SK-N-SH (cell line): ENCODE data around the gene PLXNA4.

ENCODE experiments used
- CHD2 ChIP-seq: fragments of 150-350 bp; IDR thresholded peaks from 2 replicates; pipeline ENCODE4 v1.6.1; 2018; ENCODE audit warnings: low read length; ENCODE audit not compliant: partially characterized antibody
- CTCF ChIP-seq: fragments of 200-600 bp; sonication (generic); IDR thresholded peaks from 2 replicates; pipeline ENCODE4 v1.6.1; 2017; ENCODE audit warnings: antibody characterized with exemption, mild to moderate bottlenecking, moderate library complexity
- EZH2phosphoT487 ChIP-seq: fragments of 200-600 bp; sonication (generic); IDR thresholded peaks from 2 replicates; pipeline ENCODE4 v1.6.1; 2017; ENCODE audit warnings: low read depth, mixed run types, mild to moderate bottlenecking, antibody characterized with exemption, moderate library complexity, borderline replicate concordance
- MAX ChIP-seq: IDR thresholded peaks from 2 replicates; pipeline ENCODE4 v1.4.0; 2012; ENCODE audit warnings: low read depth
- MEF2A ChIP-seq: IDR thresholded peaks from 2 replicates; pipeline ENCODE4 v1.4.0; 2012; ENCODE audit warnings: low read depth, borderline replicate concordance
- POLR2AphosphoS5 ChIP-seq: IDR thresholded peaks from 2 replicates; pipeline ENCODE4 v1.6.1; 2012; ENCODE audit warnings: low read depth, low read length
- REST ChIP-seq: IDR thresholded peaks from 2 replicates; pipeline ENCODE4 v1.6.1; 2012; ENCODE audit warnings: mild to moderate bottlenecking, low read depth, low read length, moderate library complexity
- SIN3A ChIP-seq: IDR thresholded peaks from 2 replicates; pipeline ENCODE4 v1.6.1; 2012; ENCODE audit warnings: low read depth, mild to moderate bottlenecking, low read length, moderate library complexity, borderline replicate concordance
- TAF1 ChIP-seq: IDR thresholded peaks from 2 replicates; pipeline ENCODE4 v1.6.1; 2012; ENCODE audit warnings: low read depth, mild to moderate bottlenecking, low read length, moderate library complexity, borderline replicate concordance

GRCh38 chr7:132398253-132398925, 177.9 kb downstream of the PLXNA4 start:
- TF ChIP-seq POLR2AphosphoS5 (no peak), CHD2 (no peak), MAX (no peak), MEF2A (no peak), CTCF (no peak), SIN3A (no peak), TAF1 (no peak), EZH2phosphoT487 (no peak), REST (no peak)
